PFSK-1 (cell line): ENCODE measurements around the gene TLE3.

ENCODE experiments used
- POLR2AphosphoS5 ChIP-seq: IDR thresholded peaks from 2 replicates; pipeline ENCODE4 v1.6.1; 2012; ENCODE audit warnings: low read depth, mild to moderate bottlenecking, control low read depth, low read length, moderate library complexity
- SIN3A ChIP-seq: IDR thresholded peaks from 2 replicates; pipeline ENCODE4 v1.6.1; 2012; ENCODE audit warnings: mild to moderate bottlenecking, low read length, moderate library complexity, borderline replicate concordance; ENCODE audit not compliant: insufficient read depth
- TAF1 ChIP-seq: IDR thresholded peaks from 2 replicates; pipeline ENCODE4 v1.6.1; 2012; ENCODE audit warnings: low read length, control low read depth, borderline replicate concordance; ENCODE audit not compliant: insufficient read depth
- TF ChIP-seq, protein P1 (sequence below), 2 experiments: IDR thresholded peaks; 2 replicates each; pipeline versions ENCODE4 v1.6.1 to v1.8.0; 2011 to 2012; ENCODE audit warnings: low read depth in 2 of 2, low read length in 2 of 2, control low read depth in 1 of 2, inconsistent platforms in 1 of 2, mild to moderate bottlenecking in 1 of 2, moderate library complexity in 1 of 2; ENCODE audit not compliant: insufficient read depth in 1 of 2

DNA sequence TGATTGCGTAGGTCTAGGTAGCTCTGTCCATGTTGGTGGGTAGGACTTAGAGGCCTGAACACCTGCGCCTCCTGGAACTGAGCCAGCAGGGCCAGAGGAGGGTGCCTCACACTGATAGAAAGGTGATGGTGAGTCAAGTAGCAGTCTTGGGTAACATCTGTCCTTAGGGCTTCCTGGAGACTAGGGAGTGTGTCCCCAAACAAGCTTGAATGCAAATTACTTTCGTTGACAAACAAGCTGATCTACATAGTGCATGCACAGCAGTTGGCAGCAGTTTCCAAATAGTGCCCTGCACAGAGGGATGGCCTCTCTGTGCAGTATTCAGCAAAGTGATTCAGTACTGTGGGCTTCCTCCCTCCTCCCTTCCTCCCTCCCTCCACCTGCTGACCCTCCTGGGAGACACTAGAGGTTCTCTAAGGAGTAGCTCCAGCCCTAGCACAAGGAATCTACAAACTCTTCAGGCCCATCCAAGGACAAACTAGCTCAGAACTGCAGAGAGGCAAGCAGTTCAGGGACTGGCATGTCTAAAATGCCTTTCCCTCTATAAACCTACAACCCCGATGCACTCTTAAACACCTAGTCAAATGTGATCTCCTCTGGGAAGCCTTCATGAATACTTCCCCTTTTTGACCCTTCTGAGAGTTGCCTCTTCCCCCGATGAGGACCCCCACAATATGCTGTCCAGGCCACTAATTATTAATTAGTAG lies 61.0 kb downstream of the TLE3 start:
- TF ChIP-seq, protein P1, sequence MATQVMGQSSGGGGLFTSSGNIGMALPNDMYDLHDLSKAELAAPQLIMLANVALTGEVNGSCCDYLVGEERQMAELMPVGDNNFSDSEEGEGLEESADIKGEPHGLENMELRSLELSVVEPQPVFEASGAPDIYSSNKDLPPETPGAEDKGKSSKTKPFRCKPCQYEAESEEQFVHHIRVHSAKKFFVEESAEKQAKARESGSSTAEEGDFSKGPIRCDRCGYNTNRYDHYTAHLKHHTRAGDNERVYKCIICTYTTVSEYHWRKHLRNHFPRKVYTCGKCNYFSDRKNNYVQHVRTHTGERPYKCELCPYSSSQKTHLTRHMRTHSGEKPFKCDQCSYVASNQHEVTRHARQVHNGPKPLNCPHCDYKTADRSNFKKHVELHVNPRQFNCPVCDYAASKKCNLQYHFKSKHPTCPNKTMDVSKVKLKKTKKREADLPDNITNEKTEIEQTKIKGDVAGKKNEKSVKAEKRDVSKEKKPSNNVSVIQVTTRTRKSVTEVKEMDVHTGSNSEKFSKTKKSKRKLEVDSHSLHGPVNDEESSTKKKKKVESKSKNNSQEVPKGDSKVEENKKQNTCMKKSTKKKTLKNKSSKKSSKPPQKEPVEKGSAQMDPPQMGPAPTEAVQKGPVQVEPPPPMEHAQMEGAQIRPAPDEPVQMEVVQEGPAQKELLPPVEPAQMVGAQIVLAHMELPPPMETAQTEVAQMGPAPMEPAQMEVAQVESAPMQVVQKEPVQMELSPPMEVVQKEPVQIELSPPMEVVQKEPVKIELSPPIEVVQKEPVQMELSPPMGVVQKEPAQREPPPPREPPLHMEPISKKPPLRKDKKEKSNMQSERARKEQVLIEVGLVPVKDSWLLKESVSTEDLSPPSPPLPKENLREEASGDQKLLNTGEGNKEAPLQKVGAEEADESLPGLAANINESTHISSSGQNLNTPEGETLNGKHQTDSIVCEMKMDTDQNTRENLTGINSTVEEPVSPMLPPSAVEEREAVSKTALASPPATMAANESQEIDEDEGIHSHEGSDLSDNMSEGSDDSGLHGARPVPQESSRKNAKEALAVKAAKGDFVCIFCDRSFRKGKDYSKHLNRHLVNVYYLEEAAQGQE (IDR thresholded peaks at IDR 0.05; ENCODE audit: insufficient read depth in 1 of 2, low read depth in 2 of 2, low read length in 2 of 2), result no peak
- TF ChIP-seq SIN3A (no peak), POLR2AphosphoS5 (no peak), TAF1 (no peak)
